GM12874 (cell line): ENCODE measurements around the gene KCNMB4.

Experiments
- TF ChIP-seq, protein P1 (sequence below): IDR thresholded peaks from 2 replicates; pipeline ENCODE4 v1.5.1; 2011; ENCODE audit warnings: low read depth, mild to moderate bottlenecking, control low read depth, low read length, moderate library complexity; ENCODE audit not compliant: insufficient read depth

Gene KCNMB4

DNA sequence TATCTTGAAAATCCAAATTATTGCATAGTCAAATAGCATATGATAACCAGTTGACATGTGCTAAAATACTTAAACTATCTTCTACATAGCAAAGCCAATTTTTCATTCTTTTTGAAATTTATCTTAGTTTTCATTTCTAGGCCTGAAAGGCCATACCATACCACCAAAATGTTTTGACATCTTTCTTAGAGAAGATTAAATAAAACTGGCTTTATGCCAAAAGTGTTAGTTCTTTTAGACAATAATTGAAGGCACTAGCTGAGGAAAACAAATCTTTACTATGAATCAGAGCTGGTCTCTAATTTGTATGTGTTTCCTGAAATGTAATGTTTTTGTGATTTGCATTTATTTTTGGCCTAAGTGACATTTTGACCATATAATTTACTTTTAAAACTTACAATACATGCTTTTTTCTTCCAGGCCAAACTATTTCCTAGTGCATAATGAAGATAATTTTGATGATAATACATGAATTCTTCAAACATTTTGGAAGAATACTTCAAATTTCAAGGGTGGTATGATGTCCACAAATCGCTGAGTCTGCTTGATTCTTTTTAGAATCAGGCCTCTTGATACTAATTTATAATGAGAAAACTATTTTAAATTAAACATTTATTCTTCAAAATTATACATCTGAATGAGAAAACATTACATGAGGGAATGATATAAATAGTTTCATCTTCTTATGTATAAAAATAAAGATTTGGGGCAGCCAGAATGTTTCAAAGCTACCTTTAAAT is 6.5 kb upstream of the KCNMB4 start:
- TF ChIP-seq, protein P1, sequence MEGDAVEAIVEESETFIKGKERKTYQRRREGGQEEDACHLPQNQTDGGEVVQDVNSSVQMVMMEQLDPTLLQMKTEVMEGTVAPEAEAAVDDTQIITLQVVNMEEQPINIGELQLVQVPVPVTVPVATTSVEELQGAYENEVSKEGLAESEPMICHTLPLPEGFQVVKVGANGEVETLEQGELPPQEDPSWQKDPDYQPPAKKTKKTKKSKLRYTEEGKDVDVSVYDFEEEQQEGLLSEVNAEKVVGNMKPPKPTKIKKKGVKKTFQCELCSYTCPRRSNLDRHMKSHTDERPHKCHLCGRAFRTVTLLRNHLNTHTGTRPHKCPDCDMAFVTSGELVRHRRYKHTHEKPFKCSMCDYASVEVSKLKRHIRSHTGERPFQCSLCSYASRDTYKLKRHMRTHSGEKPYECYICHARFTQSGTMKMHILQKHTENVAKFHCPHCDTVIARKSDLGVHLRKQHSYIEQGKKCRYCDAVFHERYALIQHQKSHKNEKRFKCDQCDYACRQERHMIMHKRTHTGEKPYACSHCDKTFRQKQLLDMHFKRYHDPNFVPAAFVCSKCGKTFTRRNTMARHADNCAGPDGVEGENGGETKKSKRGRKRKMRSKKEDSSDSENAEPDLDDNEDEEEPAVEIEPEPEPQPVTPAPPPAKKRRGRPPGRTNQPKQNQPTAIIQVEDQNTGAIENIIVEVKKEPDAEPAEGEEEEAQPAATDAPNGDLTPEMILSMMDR: no peak

DNA sequence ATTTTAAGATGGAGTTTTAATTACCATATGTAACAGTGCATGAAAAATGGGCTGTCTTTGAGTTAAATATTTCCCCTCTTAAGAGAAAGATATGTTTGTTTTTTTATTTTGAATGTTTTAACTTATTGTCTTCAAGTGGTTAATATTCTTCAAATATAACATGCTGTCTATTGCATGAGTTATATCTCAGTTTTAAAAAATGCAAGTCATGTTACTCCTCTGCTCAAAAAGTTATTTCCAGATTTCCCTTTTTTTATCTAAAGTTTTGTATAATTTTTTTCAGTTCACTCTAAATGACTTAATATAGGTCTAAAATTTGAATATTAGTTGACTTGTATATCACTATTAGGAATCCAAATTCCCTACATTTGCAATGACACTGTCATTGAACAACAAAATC is 5.9 kb upstream of the KCNMB4 start:
- TF ChIP-seq, protein P1: no peak

DNA sequence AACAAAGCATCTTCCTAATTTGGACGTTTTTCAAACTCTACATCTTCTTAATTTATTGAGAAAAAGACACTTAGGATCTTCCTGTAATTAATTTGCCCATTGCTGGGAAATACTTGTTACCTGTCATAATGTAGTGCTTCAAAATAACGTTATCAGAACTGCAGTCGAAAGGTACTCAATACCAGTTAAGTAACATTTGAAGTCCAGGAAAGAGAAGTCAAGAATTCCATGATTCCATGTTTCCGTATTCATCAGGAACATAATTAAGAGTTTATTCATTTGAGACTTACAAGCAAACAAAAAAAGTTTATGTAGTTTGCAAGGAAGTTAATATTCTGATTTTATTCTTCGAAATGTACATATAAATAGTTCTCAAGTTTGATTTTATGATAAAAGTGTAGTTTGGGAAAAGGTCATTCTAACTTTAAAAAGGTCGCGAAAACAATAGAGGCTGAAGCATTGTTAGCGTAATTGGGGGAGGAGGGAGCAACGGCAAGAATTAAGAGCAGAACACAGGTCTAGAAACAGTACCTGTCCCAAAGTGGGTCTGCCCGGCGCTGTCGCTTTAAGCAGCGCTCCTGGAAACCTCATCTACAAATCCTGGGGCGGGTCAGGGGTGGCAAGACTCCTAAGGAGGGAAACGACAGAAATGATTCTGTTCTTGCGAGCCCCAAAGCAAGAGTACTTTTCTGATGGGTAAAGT is 1.2 kb upstream of the KCNMB4 start:
- TF ChIP-seq, protein P1: no peak

DNA sequence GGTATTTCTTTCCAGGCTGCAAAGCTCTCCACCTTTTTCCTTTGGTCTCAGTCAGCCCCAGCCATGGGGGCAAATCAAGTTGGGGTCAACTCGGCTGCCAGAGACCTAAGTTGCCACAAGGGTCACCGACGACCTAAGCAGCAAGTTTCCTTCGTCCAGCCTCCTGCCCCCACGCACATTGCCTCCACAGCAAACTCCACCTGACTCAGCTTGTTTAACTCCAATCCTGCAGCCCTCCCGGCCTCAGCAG is 767 bp upstream of the KCNMB4 start:
- TF ChIP-seq, protein P1: no peak

DNA sequence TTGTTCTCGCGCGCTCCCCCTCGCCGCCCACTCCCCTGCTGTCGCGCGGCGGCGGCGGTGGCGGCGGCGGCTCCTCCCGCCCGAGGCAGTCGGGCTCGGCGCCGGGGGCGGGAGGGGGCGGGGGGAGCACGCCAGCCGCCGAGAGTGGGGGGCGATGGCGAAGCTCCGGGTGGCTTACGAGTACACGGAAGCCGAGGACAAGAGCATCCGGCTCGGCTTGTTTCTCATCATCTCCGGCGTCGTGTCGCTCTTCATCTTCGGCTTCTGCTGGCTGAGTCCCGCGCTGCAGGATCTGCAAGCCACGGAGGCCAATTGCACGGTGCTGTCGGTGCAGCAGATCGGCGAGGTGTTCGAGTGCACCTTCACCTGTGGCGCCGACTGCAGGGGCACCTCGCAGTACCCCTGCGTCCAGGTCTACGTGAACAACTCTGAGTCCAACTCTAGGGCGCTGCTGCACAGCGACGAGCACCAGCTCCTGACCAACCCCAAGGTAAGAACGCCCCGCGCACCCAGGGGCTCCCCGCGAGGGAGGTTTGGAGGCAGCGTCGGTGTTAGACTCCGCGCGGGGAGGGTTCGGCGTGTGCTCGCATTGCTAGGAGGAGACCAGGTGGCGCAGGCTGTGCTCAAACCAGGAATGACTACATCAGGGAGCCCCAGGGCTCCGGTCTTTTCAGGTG is 629 bp downstream of the KCNMB4 start:
- TF ChIP-seq, protein P1: no peak

DNA sequence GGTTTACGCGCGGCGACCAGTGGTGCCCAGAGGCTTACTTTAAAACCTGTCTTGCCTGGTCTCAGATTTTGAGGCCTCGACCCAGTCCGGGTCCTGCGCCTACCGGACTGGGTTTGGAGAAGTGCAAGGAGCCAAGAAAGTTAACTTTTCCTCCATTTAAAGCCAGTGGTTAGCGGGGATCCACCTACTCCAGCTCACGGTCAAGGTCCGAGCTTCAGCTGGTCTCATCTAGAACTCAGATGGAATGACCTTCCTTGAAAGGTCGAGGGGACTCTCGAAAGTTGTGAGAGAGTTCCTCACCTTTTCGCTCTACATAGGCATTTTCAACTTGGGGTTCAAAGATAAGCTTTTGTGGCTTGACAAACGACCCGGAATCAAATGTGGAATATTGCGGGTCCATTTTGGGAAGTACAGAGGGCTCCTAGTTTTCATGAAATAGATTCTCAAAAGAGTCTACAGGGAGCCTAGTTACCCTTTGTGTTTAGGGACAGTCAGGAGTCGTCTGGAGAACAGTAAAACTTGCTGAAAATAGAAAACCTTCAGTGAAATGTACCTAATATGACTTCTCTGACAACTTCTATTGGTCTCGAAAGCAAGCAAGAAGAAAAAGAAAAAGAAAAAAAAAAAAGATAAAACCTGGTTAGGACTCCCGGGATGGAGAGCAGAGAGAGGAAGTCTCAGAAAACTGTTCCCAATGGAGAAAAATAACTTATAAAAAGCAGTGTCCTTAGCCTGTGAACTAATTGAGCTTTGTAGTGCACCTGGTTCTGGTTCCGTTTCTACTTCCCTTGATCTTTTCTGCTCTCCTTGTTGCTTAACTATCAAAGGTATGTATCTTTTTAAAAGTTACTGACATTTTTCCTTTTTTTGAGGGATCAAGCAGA is 1.4 kb downstream of the KCNMB4 start:
- TF ChIP-seq, protein P1: no peak

DNA sequence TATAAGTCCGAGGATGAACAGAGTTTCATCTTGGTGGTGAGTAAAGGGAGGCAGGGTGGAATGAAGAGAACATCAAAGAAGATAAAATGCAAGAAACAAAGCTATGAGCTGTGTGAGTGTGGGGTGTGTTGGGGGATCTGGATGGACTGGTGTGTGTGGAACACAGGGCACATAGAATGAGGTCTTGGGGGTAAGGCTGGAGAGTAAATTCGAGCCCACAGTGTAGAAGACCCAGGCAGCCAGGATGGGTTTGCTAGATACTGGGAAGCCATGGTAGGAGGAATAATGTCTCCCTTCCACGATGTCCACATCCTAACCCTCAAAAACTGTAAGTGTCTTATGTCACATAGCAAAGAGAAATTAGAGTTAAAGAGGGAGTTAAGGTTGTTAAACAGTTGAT is 6.8 kb downstream of the KCNMB4 start:
- TF ChIP-seq, protein P1: no peak
